GM12875 (cell line): Measurements from ENCODE around the gene PSME1.

Source experiments
- H3K4me3 ChIP-seq: one replicate; pipeline ENCODE4 v1.5.1; 2011; ENCODE audit warnings: low read depth, low read length, control low read depth
- TF ChIP-seq, protein P1 (sequence below): IDR thresholded peaks from 2 replicates; pipeline ENCODE4 v1.5.1; 2011; ENCODE audit warnings: low read depth, mild to moderate bottlenecking, control low read depth, inconsistent platforms, low read length, moderate library complexity, borderline replicate concordance; ENCODE audit not compliant: insufficient read depth

The PSME1 gene

DNA sequence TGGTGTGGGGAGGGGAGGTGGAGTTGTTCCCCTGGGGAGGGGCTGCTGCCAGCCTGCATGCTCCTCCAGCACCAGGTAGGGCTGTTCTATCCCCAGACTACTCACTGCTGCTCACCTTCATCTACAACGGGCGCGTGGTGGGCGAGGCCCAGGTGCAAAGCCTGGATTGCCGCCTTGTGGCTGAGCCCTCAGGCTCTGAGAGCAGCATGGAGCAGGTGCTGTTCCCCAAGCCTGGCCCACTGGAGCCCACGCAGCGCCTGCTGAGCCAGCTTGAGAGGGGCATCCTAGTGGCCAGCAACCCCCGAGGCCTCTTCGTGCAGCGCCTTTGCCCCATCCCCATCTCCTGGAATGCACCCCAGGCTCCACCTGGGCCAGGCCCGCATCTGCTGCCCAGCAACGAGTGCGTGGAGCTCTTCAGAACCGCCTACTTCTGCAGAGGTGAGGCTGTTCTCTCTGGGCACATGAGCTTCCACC is 28.6 kb downstream of the PSME1 start:
- TF ChIP-seq, protein P1, sequence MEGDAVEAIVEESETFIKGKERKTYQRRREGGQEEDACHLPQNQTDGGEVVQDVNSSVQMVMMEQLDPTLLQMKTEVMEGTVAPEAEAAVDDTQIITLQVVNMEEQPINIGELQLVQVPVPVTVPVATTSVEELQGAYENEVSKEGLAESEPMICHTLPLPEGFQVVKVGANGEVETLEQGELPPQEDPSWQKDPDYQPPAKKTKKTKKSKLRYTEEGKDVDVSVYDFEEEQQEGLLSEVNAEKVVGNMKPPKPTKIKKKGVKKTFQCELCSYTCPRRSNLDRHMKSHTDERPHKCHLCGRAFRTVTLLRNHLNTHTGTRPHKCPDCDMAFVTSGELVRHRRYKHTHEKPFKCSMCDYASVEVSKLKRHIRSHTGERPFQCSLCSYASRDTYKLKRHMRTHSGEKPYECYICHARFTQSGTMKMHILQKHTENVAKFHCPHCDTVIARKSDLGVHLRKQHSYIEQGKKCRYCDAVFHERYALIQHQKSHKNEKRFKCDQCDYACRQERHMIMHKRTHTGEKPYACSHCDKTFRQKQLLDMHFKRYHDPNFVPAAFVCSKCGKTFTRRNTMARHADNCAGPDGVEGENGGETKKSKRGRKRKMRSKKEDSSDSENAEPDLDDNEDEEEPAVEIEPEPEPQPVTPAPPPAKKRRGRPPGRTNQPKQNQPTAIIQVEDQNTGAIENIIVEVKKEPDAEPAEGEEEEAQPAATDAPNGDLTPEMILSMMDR: no peak

DNA sequence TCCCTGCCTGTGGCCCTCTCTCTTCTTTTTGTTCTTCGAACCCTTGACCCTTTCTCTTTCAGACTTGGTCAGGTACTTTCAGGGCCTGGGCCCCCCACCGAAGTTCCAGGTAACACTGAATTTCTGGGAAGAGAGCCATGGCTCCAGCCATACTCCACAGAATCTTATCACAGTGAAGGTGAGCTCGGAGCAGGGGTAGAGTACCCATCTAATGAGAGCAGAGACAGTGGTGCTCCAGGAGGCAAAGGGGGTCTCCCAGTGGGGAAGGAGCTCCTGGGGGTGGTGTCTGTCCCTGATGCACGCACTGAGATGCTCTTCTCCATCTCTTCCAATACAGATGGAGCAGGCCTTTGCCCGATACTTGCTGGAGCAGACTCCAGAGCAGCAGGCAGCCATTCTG is 29.8 kb downstream of the PSME1 start:
- TF ChIP-seq, protein P1: no peak
- H3K4me3 ChIP-seq: no peak overlapping the region

More for the DNA sequence above, 28.6 kb downstream of the PSME1 start:
- no peak overlapping the region for H3K4me3 ChIP-seq

DNA sequence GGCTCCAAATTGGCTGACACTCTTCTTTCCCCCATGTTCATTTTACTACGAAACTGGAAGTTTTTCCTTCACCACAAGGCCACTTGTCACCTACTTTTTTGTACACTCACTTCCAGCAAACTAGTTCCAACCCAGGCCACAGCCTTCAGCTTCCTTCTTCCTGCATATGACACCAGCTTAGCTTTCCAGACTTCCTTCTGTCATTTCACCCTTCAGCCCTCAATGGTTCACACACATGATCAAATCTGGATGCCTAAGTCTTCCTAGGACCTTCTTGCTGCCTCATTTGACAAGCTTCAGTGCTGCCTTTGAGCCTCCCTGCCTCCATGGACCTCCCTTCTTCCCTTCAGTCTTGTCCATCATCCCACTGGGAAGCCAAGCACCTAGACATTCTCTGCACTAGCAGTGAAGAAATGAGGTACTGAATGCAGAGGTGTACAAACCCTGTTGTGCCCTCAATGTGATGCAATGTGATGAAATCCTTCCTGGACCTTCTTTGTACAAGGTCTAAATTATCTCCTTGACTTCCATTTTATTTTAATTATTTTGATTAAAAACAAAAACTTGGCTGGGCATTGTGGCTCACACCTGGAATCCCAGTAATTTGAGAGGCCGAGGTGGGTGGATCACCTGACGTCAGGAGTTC is 31.6 kb downstream of the PSME1 start:
- no peak overlapping the region for H3K4me3 ChIP-seq
- TF ChIP-seq, protein P1: no peak

DNA sequence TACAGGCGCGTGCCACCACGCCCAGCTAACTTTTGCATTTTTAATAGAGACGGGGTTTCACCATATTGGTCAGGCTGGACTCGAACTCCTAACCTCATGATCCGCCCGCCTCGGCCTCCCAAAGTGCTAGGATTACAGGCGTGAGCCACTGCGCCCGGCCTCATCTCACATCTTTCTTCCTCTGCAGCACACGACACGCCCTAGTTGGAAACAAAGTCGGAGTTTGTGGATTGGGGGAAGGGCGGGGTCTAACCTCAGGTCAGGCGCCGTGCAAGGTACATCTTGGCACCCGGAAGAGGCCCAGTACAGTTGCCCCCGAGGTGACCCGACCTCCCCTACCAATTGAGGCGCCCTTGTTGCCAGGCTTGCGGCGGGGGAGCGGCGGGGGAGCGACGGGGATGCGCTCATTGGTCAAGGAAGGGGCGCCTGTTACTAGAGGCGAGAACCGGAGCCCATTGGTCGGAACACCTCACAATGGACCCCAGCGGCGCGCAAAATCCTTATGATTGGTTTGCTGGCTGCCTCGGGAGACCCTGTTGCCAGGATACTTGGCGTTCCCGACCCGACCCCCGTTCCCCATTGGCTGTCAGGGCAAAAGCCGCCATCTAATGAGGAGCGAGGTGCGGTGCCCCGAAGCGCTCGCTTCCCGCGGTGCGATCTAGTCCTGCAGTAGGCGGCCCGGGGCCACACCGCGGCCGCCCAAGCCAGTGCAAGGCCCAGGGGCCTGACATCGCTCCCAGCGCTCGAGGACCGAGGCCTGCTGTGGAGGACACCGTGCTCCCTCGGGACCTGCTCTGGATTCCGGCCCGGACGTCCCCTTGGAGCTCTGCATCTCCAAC is 35.6 kb downstream of the PSME1 start, which contains the start of gene REC8:
REC8 (plus strand) TSS at position 659 of the 839 bp plus-strand sequence. CDS start 473 bp downstream, outside the sequence.
- TF ChIP-seq, protein P1: no peak
- H3K4me3 ChIP-seq: peak within 1 kb of the TSS; percentile 72

DNA sequence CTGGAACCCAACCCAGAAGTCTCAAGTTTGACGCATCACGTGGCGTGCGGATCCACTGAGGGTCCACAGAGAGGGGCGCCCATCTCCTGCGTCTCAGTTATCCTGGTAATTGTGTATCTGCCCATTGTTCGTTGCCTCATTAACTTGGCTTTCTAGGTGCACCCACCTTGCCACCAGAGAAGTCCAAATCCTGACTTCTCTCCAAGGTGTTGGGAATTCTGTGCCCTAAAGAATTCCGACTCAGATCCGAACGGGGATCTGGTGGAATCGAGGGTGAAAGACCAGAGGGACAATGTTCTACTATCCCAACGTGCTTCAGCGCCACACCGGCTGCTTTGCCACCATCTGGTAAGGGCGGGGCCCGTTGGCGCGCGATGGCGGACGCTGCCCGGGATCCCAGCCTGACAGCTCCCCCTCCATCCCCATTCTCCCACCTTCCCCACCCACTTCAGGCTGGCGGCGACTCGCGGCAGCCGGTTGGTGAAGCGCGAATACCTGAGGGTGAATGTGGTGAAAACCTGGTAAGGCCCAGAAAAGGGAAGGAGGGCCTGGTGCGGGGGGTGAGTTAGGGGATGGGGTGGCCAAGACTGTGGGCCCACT is 36.4 kb downstream of the PSME1 start:
- H3K4me3 ChIP-seq: peak overlapping the region; percentile 72
- TF ChIP-seq, protein P1: no peak

DNA sequence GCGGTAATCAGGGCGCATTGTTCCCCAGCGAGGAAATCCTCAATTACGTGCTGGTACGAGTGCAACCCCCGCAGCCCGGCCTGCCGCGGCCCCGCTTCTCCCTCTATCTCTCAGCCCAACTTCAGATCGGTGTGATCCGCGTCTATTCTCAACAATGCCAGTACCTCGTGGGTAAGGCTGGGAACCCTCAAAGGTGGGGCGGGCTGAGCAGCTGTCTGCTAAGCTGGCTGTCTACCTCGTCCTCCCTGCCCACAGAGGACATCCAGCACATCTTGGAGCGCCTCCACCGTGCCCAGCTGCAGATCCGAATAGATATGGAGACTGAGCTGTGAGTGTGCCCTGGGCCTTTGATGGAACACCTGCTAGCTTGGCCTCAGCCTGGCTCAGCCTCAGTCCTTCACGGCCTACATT is 36.9 kb downstream of the PSME1 start:
- peak overlapping the region; percentile 72 for H3K4me3 ChIP-seq
- TF ChIP-seq, protein P1: no peak
